Measurements from ENCODE around the gene TTK. TPM values are rescaled to one million over a fixed set of nuclear protein-coding genes. Genes with fewer than 3 reads are reported as not detected.

Gene TTK
- total RNA-seq = 10 to 100 TPM; 36.7 to 40.1 TPM

- Mint-ChIP-seq H3K36me3 (peaks cover 26% of the 10 kb centered on the region), H3K4me1 (peaks cover 46% of the 10 kb centered on the region), H3K27ac (peak within 1 kb of the TSS; percentile 96), H3K9me3 (ENCODE audit: low read depth) (no peaks in the 10 kb centered on the region), H3K4me3 (peak within 1 kb of the TSS; percentile 89), H3K27me3 (peaks cover 3% of the 10 kb centered on the region)
- DNase-seq = peak; percentile 95
- ATAC-seq = peak; percentile 98
- CTCF ChIA-PET = interaction anchor here (1.6 to 2.5 kb wide), 2 partner anchors 8 to 55 kb away, joined by 5 to 14 read pairs; no protein-coding TSS in a partner anchor
These were observed at the start of gene TTK for GRCh38 chr6:80004173-80005072. TSS of gene TTK (plus strand) at chr6:80004649. CDS start at chr6:80005844, 1,195 bp downstream.

GRCh38 chr6:79954849-79955248, 49.6 kb upstream of the TTK start:
- H3K4me3 Mint-ChIP-seq = no peak overlapping the region
- ATAC-seq (no peak), DNase-seq (no peak)
- peaks cover 26% of the 10 kb centered on the region for H3K27me3 Mint-ChIP-seq
- H3K9me3 Mint-ChIP-seq (ENCODE audit: low read depth) = no peaks in the 10 kb centered on the region
- no peaks in the 10 kb centered on the region for H3K4me1 Mint-ChIP-seq
- CTCF ChIA-PET = interaction anchor here (0.8 kb wide), 1 partner anchor 138 kb away, joined by 4 read pairs; no protein-coding TSS in a partner anchor
- no peak overlapping the region for H3K27ac Mint-ChIP-seq
- H3K36me3 Mint-ChIP-seq = no peaks in the 10 kb centered on the region

DNA sequence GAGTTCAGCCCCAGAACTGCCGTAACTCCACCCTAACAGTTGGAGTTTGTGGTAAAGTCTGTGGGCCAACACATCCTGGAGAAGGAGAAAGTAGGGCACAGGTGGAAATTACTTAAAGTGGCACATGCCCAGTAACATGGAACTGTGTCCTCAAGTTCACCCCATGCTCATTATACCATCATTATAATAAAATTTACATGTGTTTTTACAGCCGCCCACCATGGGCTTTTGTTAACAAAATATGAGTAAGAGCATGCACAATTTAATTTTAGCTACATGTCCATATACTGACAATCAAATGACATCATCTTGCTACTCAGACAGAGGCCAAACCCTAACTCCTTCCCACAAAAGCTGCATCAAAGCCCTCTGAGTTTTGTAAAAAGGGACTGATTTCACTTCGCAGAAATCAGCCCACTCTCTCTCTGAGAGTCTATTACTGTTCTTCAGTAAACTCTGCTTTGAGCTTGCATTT, 39.8 kb upstream of the TTK start:
- no peak for ATAC-seq
- Mint-ChIP-seq H3K27ac (no peak overlapping the region), H3K4me1 (no peaks in the 10 kb centered on the region), H3K9me3 (ENCODE audit: low read depth) (peaks cover 3% of the 10 kb centered on the region), H3K36me3 (no peaks in the 10 kb centered on the region), H3K4me3 (no peak overlapping the region), H3K27me3 (peaks cover 39% of the 10 kb centered on the region)
- no peak for DNase-seq
- CTCF ChIA-PET = interaction anchor here (1.4 kb wide), 1 partner anchor 15 kb away, joined by 6 read pairs; no protein-coding TSS in a partner anchor

DNA sequence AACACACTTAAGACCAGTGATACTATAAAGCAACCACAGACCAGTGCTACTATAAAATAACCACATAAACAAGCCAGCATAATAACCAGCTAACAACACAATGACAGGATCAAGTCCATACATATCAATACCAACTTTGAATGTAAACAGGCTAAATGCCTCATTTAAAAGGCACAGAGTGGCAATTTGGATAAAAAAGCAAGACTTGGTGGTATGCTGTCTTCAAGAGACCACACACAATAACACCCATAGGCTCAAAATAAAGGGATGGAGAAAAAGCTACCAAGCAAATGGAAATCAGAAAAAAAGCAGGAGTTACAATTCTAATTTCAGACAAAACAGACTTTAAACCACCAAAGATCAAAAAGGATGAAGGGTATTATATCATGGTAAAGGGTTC, 37.3 kb upstream of the TTK start:
- no peaks in the 10 kb centered on the region for H3K36me3 Mint-ChIP-seq
- CTCF ChIA-PET = no interaction called here
- H3K4me3 Mint-ChIP-seq = no peak overlapping the region
- no peak overlapping the region for H3K27ac Mint-ChIP-seq
- no peaks in the 10 kb centered on the region for H3K4me1 Mint-ChIP-seq
- H3K9me3 Mint-ChIP-seq (ENCODE audit: low read depth) = peaks cover 5% of the 10 kb centered on the region
- DNase-seq (no peak), ATAC-seq (no peak)
- H3K27me3 Mint-ChIP-seq = peaks cover 29% of the 10 kb centered on the region

DNA sequence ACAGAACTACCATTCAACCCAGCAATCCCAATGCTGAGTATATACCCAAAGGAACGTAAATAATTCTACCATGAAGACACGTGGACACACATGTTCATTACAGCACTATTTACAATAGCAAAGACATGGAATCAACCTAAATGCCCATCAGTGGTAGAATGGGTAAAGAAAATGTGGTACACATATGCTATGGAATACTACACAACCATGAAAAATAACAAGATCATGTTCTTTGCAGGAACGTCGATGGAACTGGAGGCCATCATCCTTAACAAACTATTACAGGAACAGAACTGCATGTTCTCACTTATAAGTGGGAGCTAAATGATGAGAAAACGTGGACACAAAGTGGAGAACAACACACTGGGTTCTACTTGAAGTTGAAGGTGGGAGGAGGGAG, 34.7 kb upstream of the TTK start:
- no peak overlapping the region for H3K4me3 Mint-ChIP-seq
- no peak overlapping the region for H3K27ac Mint-ChIP-seq
- no peak for ATAC-seq
- no peak for DNase-seq
- H3K36me3 Mint-ChIP-seq = no peaks in the 10 kb centered on the region
- H3K9me3 Mint-ChIP-seq (ENCODE audit: low read depth) = peaks cover 5% of the 10 kb centered on the region
- H3K27me3 Mint-ChIP-seq = peaks cover 15% of the 10 kb centered on the region
- CTCF ChIA-PET = no interaction called here
- no peaks in the 10 kb centered on the region for H3K4me1 Mint-ChIP-seq

GRCh38 chr6:79971193-79971592, 33.3 kb upstream of the TTK start:
- no peak overlapping the region for H3K27ac Mint-ChIP-seq
- H3K36me3 Mint-ChIP-seq = no peaks in the 10 kb centered on the region
- DNase-seq (no peak), ATAC-seq (no peak)
- no peaks in the 10 kb centered on the region for H3K4me1 Mint-ChIP-seq
- H3K4me3 Mint-ChIP-seq = no peak overlapping the region
- CTCF ChIA-PET = no interaction called here
- peaks cover 5% of the 10 kb centered on the region for H3K9me3 Mint-ChIP-seq (ENCODE audit: low read depth)
- H3K27me3 Mint-ChIP-seq = peaks cover 16% of the 10 kb centered on the region

DNA sequence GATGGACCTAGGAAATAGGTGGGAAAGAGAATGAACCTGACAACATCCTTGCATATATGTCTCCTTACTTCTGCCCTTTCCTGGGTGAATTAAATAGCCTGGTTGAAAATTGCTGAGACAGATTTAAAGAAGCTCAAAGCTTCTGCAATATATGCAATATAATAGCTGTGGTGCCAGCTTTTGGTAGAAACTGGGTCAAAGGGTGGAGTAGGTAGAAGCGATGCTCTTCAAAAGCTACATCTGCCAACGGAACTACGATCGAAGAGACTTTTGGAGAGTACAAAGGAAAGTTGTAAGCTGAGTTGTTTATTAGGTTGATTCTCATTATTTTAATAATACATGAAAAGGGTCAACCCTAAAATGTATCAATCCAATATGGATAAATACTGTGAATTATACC, 22.8 kb upstream of the TTK start:
- DNase-seq (no peak), ATAC-seq (no peak)
- Mint-ChIP-seq H3K9me3 (ENCODE audit: low read depth) (no peaks in the 10 kb centered on the region), H3K27me3 (peaks cover 14% of the 10 kb centered on the region), H3K4me1 (no peaks in the 10 kb centered on the region), H3K36me3 (no peaks in the 10 kb centered on the region), H3K27ac (no peak overlapping the region), H3K4me3 (no peak overlapping the region)
- CTCF ChIA-PET = interaction anchor here (1.2 kb wide), 1 partner anchor 32 kb away, joined by 4 read pairs; no protein-coding TSS in a partner anchor

DNA sequence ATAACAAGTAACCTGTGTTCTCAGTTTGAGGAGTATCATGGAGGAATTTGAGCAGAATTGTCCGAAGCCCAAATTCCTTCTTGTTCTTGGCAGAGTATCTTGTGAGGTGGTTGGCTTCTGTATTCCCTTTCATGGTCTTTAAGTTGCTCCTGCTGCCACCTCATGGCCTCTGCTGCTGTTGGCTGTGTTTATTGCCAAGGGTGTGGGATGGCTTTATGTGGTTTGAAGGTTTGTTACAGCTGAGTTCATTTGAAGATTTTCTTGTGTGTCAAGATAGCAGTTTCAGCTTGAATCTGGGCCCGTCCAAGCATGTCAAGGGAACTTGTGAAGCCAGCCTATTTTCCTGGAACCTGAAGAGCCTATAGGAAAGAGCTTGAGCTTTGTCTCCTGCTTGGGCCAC, 20.2 kb upstream of the TTK start:
- H3K9me3 Mint-ChIP-seq (ENCODE audit: low read depth) = no peaks in the 10 kb centered on the region
- CTCF ChIA-PET = interaction anchor here (0.9 kb wide), 1 partner anchor 12 kb away, joined by 3 read pairs; no protein-coding TSS in a partner anchor
- H3K36me3 Mint-ChIP-seq = no peaks in the 10 kb centered on the region
- H3K27me3 Mint-ChIP-seq = peaks cover 5% of the 10 kb centered on the region
- no peak overlapping the region for H3K27ac Mint-ChIP-seq
- ATAC-seq (no peak), DNase-seq (no peak)
- no peak overlapping the region for H3K4me3 Mint-ChIP-seq
- no peaks in the 10 kb centered on the region for H3K4me1 Mint-ChIP-seq

- Mint-ChIP-seq H3K27me3 (peaks cover 5% of the 10 kb centered on the region), H3K4me1 (no peaks in the 10 kb centered on the region), H3K4me3 (no peak overlapping the region), H3K36me3 (no peaks in the 10 kb centered on the region), H3K27ac (no peak overlapping the region), H3K9me3 (ENCODE audit: low read depth) (no peaks in the 10 kb centered on the region)
- CTCF ChIA-PET = interaction anchor here (1.0 to 1.6 kb wide), 2 partner anchors 35 to 36 kb away, joined by 3 read pairs; no protein-coding TSS in a partner anchor
- ATAC-seq (no peak), DNase-seq (no peak)
These were observed 19.3 kb upstream of the TTK start for GRCh38 chr6:79985128-79985527.

GRCh38 chr6:79989641-79990040, 14.8 kb upstream of the TTK start:
- DNase-seq = no peak
- CTCF ChIA-PET = no interaction called here
- no peaks in the 10 kb centered on the region for H3K36me3 Mint-ChIP-seq
- no peak overlapping the region for H3K4me3 Mint-ChIP-seq
- no peak for ATAC-seq
- no peaks in the 10 kb centered on the region for H3K27me3 Mint-ChIP-seq
- H3K4me1 Mint-ChIP-seq = no peaks in the 10 kb centered on the region
- H3K9me3 Mint-ChIP-seq (ENCODE audit: low read depth) = no peaks in the 10 kb centered on the region
- H3K27ac Mint-ChIP-seq = no peak overlapping the region

- no peaks in the 10 kb centered on the region for H3K36me3 Mint-ChIP-seq
- DNase-seq (no peak), ATAC-seq (no peak)
- H3K27me3 Mint-ChIP-seq = peaks cover 10% of the 10 kb centered on the region
- H3K4me1 Mint-ChIP-seq = no peaks in the 10 kb centered on the region
- CTCF ChIA-PET = interaction anchor here (1.0 kb wide), 1 partner anchor 44 kb away, joined by 3 read pairs; no protein-coding TSS in a partner anchor
- H3K9me3 Mint-ChIP-seq (ENCODE audit: low read depth) = no peaks in the 10 kb centered on the region
- no peak overlapping the region for H3K4me3 Mint-ChIP-seq
- no peak overlapping the region for H3K27ac Mint-ChIP-seq
These were observed 11.2 kb upstream of the TTK start for GRCh38 chr6:79993012-79993910.

DNA sequence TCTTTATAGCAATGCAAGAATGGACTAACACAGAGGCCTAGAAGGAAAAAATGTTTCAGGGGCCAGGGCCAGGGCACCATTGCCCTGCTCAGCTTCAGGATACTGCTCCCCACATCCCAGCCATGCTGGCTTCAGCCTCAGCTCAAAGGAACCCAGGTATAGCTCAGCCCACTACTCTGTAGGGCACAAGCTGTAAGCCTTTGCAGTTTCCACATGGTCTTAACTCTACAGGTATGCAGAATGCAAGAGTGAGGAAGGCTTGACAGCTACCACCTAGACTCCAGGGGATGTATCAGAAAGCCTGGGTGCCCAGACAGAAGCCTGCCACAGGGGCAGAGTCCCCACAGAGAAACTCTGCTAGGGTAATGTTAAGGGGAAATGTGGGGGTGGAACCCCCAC, 10.5 kb upstream of the TTK start:
- CTCF ChIA-PET = no interaction called here
- Mint-ChIP-seq H3K36me3 (no peaks in the 10 kb centered on the region), H3K9me3 (ENCODE audit: low read depth) (peaks cover 3% of the 10 kb centered on the region), H3K4me1 (no peaks in the 10 kb centered on the region), H3K27me3 (peaks cover 15% of the 10 kb centered on the region), H3K27ac (no peak overlapping the region), H3K4me3 (no peak overlapping the region)
- DNase-seq (no peak), ATAC-seq (no peak)

- Mint-ChIP-seq H3K27ac (no peak overlapping the region), H3K4me1 (peaks cover under 1% of the 10 kb centered on the region), H3K27me3 (peaks cover 19% of the 10 kb centered on the region), H3K9me3 (ENCODE audit: low read depth) (peaks cover 3% of the 10 kb centered on the region), H3K4me3 (no peak overlapping the region), H3K36me3 (no peaks in the 10 kb centered on the region)
- no peak for ATAC-seq
- DNase-seq = no peak
- CTCF ChIA-PET = no interaction called here
These were observed 6.7 kb upstream of the TTK start for GRCh38 chr6:79997728-79998127.
